Transverse colon (tissue), 4 donors: ENCODE results near the gene HNRNPA3.

Experiments
- POLR2A ChIP-seq: fragments of 450-650 bp; IDR thresholded peaks from one replicate; pipeline ENCODE4 v1.6.1; 2016; ENCODE audit warnings: antibody characterized with exemption, mild to moderate bottlenecking, moderate library complexity
- POLR2AphosphoS5 ChIP-seq, 3 donors: sonication (generic); formaldehyde crosslinking; IDR thresholded peaks; one replicate each; pipeline ENCODE4 v1.6.1; 2016; ENCODE audit warnings: antibody characterized with exemption in 3 of 3
- TF ChIP-seq, protein P1 (sequence below), 5 experiments: fragments of 200-600 bp in 3 of 5; fragments of 450-650 bp in 2 of 5; sonication (generic) in 3 of 5; IDR thresholded peaks; 1 replicate in 2 of 5; 2 replicates in 3 of 5; pipeline ENCODE4 v1.5.1; 2016 to 2017; ENCODE audit warnings: antibody characterized with exemption in 5 of 5, inconsistent platforms in 3 of 5, mild to moderate bottlenecking in 2 of 5, moderate library complexity in 1 of 5

DNA sequence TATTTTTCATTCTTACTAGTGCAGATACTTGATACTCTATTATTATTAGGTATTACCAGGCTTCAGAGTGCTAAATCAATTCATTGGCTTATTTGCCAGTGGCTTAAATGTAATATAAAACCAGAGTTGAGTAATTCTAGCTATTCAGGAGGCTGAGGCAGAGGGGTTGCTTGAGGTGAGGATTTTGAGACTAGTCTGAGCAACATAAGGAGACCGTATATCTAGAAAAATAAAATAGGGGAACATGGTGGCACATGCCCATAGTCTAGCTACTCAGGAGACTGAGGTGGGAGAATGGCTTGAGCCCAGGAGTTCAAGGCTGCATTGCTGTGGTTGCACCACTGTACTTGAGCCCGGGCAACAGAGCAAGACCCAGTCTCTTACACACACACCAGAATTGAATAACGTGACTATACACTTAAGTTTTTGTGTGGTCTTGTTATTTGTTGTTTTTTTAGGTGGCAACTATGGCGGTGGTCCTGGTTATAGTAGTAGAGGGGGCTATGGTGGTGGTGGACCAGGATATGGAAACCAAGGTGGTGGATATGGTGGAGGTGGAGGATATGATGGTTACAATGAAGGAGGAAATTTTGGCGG lies 4.8 kb downstream of the HNRNPA3 start:
- TF ChIP-seq, protein P1, sequence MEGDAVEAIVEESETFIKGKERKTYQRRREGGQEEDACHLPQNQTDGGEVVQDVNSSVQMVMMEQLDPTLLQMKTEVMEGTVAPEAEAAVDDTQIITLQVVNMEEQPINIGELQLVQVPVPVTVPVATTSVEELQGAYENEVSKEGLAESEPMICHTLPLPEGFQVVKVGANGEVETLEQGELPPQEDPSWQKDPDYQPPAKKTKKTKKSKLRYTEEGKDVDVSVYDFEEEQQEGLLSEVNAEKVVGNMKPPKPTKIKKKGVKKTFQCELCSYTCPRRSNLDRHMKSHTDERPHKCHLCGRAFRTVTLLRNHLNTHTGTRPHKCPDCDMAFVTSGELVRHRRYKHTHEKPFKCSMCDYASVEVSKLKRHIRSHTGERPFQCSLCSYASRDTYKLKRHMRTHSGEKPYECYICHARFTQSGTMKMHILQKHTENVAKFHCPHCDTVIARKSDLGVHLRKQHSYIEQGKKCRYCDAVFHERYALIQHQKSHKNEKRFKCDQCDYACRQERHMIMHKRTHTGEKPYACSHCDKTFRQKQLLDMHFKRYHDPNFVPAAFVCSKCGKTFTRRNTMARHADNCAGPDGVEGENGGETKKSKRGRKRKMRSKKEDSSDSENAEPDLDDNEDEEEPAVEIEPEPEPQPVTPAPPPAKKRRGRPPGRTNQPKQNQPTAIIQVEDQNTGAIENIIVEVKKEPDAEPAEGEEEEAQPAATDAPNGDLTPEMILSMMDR (IDR thresholded peaks at IDR 0.05) = no peak
- no peak for TF ChIP-seq POLR2AphosphoS5 (IDR thresholded peaks at IDR 0.05)
- TF ChIP-seq POLR2A = no peak
